Measurements from ENCODE around the gene MFAP5. TPM values are rescaled to one million over a fixed set of nuclear protein-coding genes. Genes with fewer than 3 reads are reported as not detected.

Gene MFAP5
- total RNA-seq, 4 donors from 2014 or later = 49.3 to 205 (median 137) TPM

DNA sequence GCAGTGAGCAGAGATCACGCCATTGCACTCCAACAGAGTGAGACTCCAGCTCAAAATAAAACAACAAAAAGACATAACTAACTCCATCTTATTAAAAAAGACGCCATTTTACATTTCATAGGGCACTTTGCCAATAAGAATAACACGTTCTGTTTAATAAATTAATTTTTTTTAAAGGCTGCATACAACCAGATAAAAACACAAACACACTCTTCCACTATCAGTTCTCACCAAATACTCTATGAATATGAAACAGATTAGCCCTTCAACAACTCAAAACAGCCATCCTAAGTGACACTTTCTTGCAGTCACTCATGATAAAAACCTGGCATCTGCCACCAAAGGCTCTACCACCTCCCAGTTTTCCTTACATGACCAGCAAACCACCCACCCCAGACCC is 66.1 kb downstream of the MFAP5 start:
- no peak for ATAC-seq
- TF ChIP-seq POLR2AphosphoS5 (IDR thresholded peaks at IDR 0.05) (no peak), POLR2A (IDR thresholded peaks at IDR 0.05) (no peak), EP300 (IDR thresholded peaks at IDR 0.05) (no peak)
- TF ChIP-seq, protein P1, sequence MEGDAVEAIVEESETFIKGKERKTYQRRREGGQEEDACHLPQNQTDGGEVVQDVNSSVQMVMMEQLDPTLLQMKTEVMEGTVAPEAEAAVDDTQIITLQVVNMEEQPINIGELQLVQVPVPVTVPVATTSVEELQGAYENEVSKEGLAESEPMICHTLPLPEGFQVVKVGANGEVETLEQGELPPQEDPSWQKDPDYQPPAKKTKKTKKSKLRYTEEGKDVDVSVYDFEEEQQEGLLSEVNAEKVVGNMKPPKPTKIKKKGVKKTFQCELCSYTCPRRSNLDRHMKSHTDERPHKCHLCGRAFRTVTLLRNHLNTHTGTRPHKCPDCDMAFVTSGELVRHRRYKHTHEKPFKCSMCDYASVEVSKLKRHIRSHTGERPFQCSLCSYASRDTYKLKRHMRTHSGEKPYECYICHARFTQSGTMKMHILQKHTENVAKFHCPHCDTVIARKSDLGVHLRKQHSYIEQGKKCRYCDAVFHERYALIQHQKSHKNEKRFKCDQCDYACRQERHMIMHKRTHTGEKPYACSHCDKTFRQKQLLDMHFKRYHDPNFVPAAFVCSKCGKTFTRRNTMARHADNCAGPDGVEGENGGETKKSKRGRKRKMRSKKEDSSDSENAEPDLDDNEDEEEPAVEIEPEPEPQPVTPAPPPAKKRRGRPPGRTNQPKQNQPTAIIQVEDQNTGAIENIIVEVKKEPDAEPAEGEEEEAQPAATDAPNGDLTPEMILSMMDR (IDR thresholded peaks at IDR 0.05) = no peak
- WGBS, 2 donors (ENCODE audit: low coverage in 1 of 2) = 55 to 64% methylated on average over 2 to 3 of the region's 3 CpGs
- no peak overlapping the region for H3K4me3 ChIP-seq
- no peaks in the 10 kb centered on the region for H3K9me3 ChIP-seq
- H3K27ac ChIP-seq = no peak overlapping the region
- no peaks in the 10 kb centered on the region for H3K27me3 ChIP-seq
- no peaks in the 10 kb centered on the region for H3K4me1 ChIP-seq
- no peaks in the 10 kb centered on the region for H3K36me3 ChIP-seq

Small RNAs within 50 kb of the gene (small RNA-seq; reads per million reads assigned to genes)
- gene RF00564 = 0 reads per million in 4 donors

Other genes with a start within 250 kb of the MFAP5 start
- gene CLEC6A, start 206.9 kb downstream of the MFAP5 start, total RNA-seq = not detected
- gene CLEC4D, start 149.3 kb downstream of the MFAP5 start, total RNA-seq = 1 to 10 TPM in 2 of 4 donors, not detected in 2; 1.0 to 1.1 TPM
- 1 to 10 TPM in 3 of 4 donors, under 1 TPM in 1; 0.12 to 6.5 (median 1.5) TPM for gene CLEC4E, start 121.9 kb downstream of the MFAP5 start, total RNA-seq
- gene AICDA, start 50.0 kb downstream of the MFAP5 start, total RNA-seq = not detected
- gene RIMKLB, start 35.2 kb upstream of the MFAP5 start, total RNA-seq = 10 to 100 TPM; 36.5 to 49.7 (median 43.5) TPM
- gene A2ML1, start 159.8 kb upstream of the MFAP5 start, total RNA-seq = 10 to 100 TPM in 1 of 4 donors, 1 to 10 TPM in 2, under 1 TPM in 1; 0.40 to 17.1 (median 2.4) TPM

All from gastroesophageal sphincter (tissue), 4 donors.